ENCODE measurements around the gene ZCCHC14.
"Not testable (repeated sequence)": the region's sequence is repeated elsewhere in the genome, so short reads cannot be mapped to it uniquely, and the experiment has no call there.

ZCCHC14 gene

DNA sequence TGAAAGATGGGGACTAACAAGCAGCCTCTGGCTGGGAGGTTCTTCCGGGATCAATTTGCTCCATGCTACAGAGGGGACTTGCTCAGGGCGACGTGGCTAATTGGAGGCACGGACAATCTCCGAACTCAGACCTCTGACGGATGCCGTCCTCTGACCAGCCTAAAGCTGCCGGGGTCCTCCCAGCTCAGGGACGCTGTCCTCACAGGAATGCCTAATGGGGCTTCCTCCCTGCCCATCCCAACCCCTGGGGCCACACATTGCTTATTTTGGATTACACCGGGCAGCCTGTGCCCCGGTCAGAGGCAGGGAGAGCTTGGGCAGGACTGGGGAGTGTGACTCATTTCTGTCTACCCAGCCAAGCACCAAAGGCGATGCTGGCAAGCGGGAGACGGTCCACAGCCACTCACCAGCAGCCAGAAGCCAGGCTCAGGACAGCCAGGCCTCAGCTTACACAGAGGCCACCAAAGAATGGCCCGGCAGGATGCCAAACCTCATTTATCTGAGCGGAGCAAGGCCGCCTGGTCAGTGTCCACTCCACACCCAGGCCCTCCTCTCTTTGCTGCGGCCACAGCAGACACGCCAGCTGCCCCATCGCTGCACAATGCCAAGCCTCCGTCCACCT lies 25.7 kb upstream of the ZCCHC14 start:
- not testable (repeated sequence) for H3K27me3 ChIP-seq (ENCODE audit: insufficient read depth, poor library complexity, severe bottlenecking); H3K4me3 ChIP-seq (replicated peaks; ENCODE audit: insufficient read depth, low read length); DNase-seq (ENCODE audit: low read depth in 1 of 2, low spot score in 1 of 2); H3K27ac ChIP-seq (replicated peaks)

DNA sequence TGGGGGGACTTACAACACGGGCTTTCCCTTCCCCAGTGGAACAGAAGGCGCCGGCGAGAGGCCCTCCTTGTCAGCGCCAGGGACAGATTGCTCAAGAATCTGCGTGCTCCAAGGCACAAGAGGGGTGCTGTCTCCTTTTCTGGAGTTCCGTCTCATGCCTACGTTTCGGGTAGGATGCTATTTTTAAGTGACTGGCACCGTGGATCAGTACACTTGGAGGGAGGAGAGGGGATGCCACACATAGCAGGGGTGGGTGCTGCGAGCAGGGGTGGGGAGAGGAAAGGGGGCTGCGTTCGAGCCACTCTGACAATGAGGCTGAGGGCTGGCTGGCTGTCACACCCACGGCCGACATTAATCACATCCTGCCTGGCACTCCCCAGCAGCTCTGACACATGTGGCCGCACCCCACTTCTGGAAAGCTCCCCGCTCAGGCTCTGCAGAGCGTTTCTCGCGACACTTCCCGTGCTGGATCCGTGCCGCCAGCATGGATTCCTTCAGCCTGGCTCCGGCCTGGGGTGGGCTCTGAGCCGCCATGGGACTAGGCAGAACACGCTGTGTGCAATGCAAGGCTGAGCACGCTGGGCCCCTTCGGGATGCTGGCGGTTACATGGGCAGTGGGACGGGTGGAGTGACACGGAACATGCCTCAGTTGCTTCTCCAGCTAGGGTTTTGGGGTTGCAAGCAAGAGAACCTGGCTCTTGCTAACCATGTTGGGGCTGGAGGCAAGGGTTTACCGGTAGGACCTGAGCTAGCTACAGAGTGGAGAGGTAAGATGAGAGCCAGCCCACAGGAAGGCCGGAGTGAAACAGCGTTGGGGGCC lies 25.0 kb upstream of the ZCCHC14 start:
- not testable (repeated sequence) for H3K27me3 ChIP-seq (ENCODE audit: insufficient read depth, poor library complexity, severe bottlenecking); H3K27ac ChIP-seq (replicated peaks); DNase-seq (ENCODE audit: low read depth in 1 of 2, low spot score in 1 of 2); H3K4me3 ChIP-seq (replicated peaks; ENCODE audit: insufficient read depth, low read length)

DNA sequence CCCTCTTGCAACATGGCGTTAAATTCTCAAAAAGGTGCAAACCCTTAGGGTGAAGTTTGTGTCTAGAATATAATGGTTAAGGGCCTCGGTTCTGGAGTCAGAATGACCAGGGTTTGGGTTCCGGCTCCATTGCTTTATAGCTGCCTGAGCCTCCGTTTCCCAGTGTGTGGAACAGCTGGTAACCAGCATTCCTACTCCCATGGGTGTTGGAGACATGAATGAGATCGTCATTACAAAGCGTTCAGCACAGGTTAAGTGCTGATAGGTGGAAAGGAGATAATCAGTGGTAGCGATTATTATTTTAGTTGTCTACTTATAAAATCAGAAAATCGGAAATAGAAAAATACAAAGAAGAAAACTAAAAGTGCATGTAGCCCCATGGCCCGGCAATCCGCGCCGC lies 23.5 kb upstream of the ZCCHC14 start:
- no peaks in the 10 kb centered on the region for H3K27me3 ChIP-seq (ENCODE audit: insufficient read depth, poor library complexity, severe bottlenecking)
- no peak overlapping the region for H3K4me3 ChIP-seq (replicated peaks; ENCODE audit: insufficient read depth, low read length)
- DNase-seq (ENCODE audit: low read depth in 1 of 2, low spot score in 1 of 2) = no peak

DNA sequence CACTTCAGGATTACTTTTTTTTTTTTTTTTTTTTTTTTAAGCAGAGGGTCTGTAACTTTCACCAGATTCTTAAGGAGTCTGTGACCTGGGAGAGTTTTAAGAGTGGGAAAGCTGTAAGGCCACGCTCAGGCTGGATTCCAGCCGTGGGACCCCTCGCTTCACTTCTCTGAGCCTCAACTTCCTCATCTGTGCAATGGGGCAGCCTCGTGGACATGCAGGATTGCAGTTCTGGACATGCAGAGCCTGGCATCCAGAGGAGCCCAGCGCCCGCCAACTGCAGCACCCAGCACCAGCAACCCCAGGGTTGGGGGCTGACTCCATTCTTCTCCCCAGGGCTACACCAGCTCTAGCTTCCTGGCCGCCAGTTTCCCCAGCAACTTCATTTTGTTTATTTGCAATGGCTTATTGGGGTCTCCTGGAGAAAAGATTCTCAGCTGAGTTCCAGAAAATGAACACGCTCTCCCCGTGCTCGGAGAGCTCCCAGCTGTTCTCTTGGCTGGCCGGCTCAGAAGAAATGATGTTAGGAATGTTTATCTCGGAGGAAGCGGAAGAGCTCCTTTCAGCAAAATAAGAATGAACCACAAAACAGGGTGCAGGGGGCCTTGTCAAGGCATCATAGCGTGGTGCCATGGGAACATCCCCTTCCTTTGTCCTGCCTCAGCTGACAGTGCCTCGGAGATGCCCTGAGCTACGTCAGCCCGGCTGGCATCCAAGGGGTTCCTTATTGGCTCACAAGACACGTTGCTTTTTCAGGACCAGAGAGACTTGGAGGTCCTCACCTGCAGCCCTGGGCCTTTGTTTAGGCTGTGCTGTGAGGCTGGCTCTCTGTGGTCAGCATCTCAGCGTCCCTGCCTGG lies 22.9 kb upstream of the ZCCHC14 start:
- TF ChIP-seq, protein P1, sequence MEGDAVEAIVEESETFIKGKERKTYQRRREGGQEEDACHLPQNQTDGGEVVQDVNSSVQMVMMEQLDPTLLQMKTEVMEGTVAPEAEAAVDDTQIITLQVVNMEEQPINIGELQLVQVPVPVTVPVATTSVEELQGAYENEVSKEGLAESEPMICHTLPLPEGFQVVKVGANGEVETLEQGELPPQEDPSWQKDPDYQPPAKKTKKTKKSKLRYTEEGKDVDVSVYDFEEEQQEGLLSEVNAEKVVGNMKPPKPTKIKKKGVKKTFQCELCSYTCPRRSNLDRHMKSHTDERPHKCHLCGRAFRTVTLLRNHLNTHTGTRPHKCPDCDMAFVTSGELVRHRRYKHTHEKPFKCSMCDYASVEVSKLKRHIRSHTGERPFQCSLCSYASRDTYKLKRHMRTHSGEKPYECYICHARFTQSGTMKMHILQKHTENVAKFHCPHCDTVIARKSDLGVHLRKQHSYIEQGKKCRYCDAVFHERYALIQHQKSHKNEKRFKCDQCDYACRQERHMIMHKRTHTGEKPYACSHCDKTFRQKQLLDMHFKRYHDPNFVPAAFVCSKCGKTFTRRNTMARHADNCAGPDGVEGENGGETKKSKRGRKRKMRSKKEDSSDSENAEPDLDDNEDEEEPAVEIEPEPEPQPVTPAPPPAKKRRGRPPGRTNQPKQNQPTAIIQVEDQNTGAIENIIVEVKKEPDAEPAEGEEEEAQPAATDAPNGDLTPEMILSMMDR (IDR thresholded peaks at IDR 0.05; ENCODE audit: insufficient read depth, low read length) = no peak
- TF ChIP-seq SPI1 (IDR thresholded peaks at IDR 0.05; ENCODE audit: borderline replicate concordance, low read depth) (no peak), GABPA (IDR thresholded peaks at IDR 0.05; ENCODE audit: low read depth) (no peak), POLR2AphosphoS5 (IDR thresholded peaks at IDR 0.05; ENCODE audit: low read depth) (no peak)
- TF ChIP-seq, protein P2, sequence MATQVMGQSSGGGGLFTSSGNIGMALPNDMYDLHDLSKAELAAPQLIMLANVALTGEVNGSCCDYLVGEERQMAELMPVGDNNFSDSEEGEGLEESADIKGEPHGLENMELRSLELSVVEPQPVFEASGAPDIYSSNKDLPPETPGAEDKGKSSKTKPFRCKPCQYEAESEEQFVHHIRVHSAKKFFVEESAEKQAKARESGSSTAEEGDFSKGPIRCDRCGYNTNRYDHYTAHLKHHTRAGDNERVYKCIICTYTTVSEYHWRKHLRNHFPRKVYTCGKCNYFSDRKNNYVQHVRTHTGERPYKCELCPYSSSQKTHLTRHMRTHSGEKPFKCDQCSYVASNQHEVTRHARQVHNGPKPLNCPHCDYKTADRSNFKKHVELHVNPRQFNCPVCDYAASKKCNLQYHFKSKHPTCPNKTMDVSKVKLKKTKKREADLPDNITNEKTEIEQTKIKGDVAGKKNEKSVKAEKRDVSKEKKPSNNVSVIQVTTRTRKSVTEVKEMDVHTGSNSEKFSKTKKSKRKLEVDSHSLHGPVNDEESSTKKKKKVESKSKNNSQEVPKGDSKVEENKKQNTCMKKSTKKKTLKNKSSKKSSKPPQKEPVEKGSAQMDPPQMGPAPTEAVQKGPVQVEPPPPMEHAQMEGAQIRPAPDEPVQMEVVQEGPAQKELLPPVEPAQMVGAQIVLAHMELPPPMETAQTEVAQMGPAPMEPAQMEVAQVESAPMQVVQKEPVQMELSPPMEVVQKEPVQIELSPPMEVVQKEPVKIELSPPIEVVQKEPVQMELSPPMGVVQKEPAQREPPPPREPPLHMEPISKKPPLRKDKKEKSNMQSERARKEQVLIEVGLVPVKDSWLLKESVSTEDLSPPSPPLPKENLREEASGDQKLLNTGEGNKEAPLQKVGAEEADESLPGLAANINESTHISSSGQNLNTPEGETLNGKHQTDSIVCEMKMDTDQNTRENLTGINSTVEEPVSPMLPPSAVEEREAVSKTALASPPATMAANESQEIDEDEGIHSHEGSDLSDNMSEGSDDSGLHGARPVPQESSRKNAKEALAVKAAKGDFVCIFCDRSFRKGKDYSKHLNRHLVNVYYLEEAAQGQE (IDR thresholded peaks at IDR 0.05; ENCODE audit: insufficient replicate concordance, low read depth) = no peak
- DNase-seq (ENCODE audit: low read depth in 1 of 2, low spot score in 1 of 2) = no peak
- no peak overlapping the region for H3K4me3 ChIP-seq (replicated peaks; ENCODE audit: insufficient read depth, low read length)

More for the DNA sequence above, 23.5 kb upstream of the ZCCHC14 start:
- TF ChIP-seq, protein P1 (IDR thresholded peaks at IDR 0.05; ENCODE audit: insufficient read depth, low read length) = no peak
- no peak for TF ChIP-seq SPI1 (IDR thresholded peaks at IDR 0.05; ENCODE audit: borderline replicate concordance, low read depth)
- no peak for TF ChIP-seq GABPA (IDR thresholded peaks at IDR 0.05; ENCODE audit: low read depth)
- TF ChIP-seq, protein P2 (IDR thresholded peaks at IDR 0.05; ENCODE audit: insufficient replicate concordance, low read depth) = no peak
- no peak for TF ChIP-seq POLR2AphosphoS5 (IDR thresholded peaks at IDR 0.05; ENCODE audit: low read depth)
- H3K27ac ChIP-seq (replicated peaks) = no peak overlapping the region

DNA sequence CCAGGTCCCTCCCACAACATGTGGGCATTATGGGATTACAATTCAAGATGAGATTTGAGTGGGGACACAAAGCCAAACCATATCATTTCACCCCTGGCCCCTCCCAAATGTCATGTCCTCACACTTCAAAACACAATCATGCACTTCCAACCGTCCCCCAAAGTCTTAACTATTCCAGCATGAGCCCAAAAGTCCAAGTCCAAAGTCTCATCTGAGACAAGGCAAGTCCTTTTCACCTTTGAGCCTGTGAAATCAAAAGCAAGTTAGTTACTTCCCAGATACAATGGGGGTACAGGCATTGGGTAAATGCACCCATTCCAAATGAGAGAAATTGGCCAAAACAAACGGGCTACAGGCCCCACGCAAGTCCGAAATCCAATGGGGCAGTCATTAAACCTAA lies 17.0 kb upstream of the ZCCHC14 start:
- not testable (repeated sequence) for H3K4me3 ChIP-seq (replicated peaks; ENCODE audit: insufficient read depth, low read length); H3K27ac ChIP-seq (replicated peaks); DNase-seq (ENCODE audit: low read depth in 1 of 2, low spot score in 1 of 2); H3K27me3 ChIP-seq (ENCODE audit: insufficient read depth, poor library complexity, severe bottlenecking)

More for the DNA sequence above, 22.9 kb upstream of the ZCCHC14 start:
- H3K27ac ChIP-seq (replicated peaks) = no peak overlapping the region
- H3K27me3 ChIP-seq (ENCODE audit: insufficient read depth, poor library complexity, severe bottlenecking) = no peaks in the 10 kb centered on the region
